Lower leg skin (tissue), 4 donors: Measurements from ENCODE around the gene VGLL3. TPM values are rescaled to one million over a fixed set of nuclear protein-coding genes. Genes with fewer than 3 reads are reported as not detected.

Experiments
- DNase-seq, 2 donors: peaks; one replicate each; pipeline ENCODE4 v3.0.0-alpha.2; 2019; ENCODE audit warnings: low spot score in 2 of 2
- H3K4me3 ChIP-seq: fragments of 200-600 bp; sonication (generic); 2 replicates; pipeline ENCODE4 v1.5.1; 2017; ENCODE audit warnings: mild to moderate bottlenecking, low read depth; ENCODE audit not compliant: poor library complexity, severe bottlenecking
- CTCF ChIP-seq, 3 donors: fragments of 450-650 bp; IDR thresholded peaks; one replicate each; pipeline ENCODE4 v1.5.1; 2016; ENCODE audit warnings: antibody characterized with exemption in 3 of 3, mild to moderate bottlenecking in 3 of 3, moderate library complexity in 2 of 3
- POLR2A ChIP-seq, 2 donors: fragments of 450-650 bp; IDR thresholded peaks; one replicate each; pipeline ENCODE4 v1.6.1; 2016 to 2017; ENCODE audit warnings: antibody characterized with exemption in 2 of 2, mild to moderate bottlenecking in 1 of 2, moderate library complexity in 1 of 2
- WGBS, 2 donors: methylation state at CpG; one replicate each; pipeline ENCODE4 v1.1.5; 2018; 5-methylcytosine and 5-hydroxymethylcytosine counted together
- intact Hi-C: fragments of 100-400 bp; cut with DNase I; formaldehyde crosslinking; loops from one replicate; pipeline ENCODE4 v1.15.0; 2023; ENCODE audit warnings: low total_unique reads
- total RNA-seq, 4 donors: library from RNA; depleted of rRNA; stranded (reverse); fragments of >200 nt; gene quantifications; one replicate each; pipeline ENCODE4 v1.1.0, GENCODE V29; 2016

VGLL3 gene
- total RNA-seq, 4 donors from 2014 or later = 8.0 to 24.7 (median 10.3) TPM

- TF ChIP-seq POLR2A (IDR thresholded peaks at IDR 0.05) (no peak), CTCF (IDR thresholded peaks at IDR 0.05) (no peak)
- 76 to 82% methylated on average over 6 of the region's 6 CpGs for WGBS, 2 donors
- no peak for DNase-seq
- intact Hi-C loops = no loop called here
- H3K4me3 ChIP-seq = no peak overlapping the region
These were observed 21.3 kb downstream of the VGLL3 start for GRCh38 chr3:86969500-86970189.

GRCh38 chr3:86968244-86968932 is 22.6 kb downstream of the VGLL3 start:
- DNase-seq = no peak
- H3K4me3 ChIP-seq = no peak overlapping the region
- intact Hi-C loops = no loop called here
- 94 to 97% methylated on average over 7 of the region's 7 CpGs for WGBS, 2 donors
- TF ChIP-seq CTCF (IDR thresholded peaks at IDR 0.05) (no peak), POLR2A (IDR thresholded peaks at IDR 0.05) (no peak)

GRCh38 chr3:86967062-86967461 is 23.9 kb downstream of the VGLL3 start:
- intact Hi-C loops = no loop called here
- no peak for TF ChIP-seq POLR2A (IDR thresholded peaks at IDR 0.05)
- TF ChIP-seq CTCF (IDR thresholded peaks at IDR 0.05) = no peak
- WGBS, 2 donors = 68 to 70% methylated on average over 2 of the region's 2 CpGs
- H3K4me3 ChIP-seq = no peak overlapping the region
- no peak for DNase-seq

- TF ChIP-seq CTCF (IDR thresholded peaks at IDR 0.05) (no peak), POLR2A (IDR thresholded peaks at IDR 0.05) (no peak)
- intact Hi-C loops = no loop called here
- DNase-seq = no peak
- no peak overlapping the region for H3K4me3 ChIP-seq
- WGBS, 2 donors = 87 to 92% methylated on average over 3 of the region's 3 CpGs
These were observed 25.8 kb downstream of the VGLL3 start for GRCh38 chr3:86965166-86965565.

GRCh38 chr3:86963611-86964010 is 27.3 kb downstream of the VGLL3 start:
- DNase-seq = no peak
- intact Hi-C loops = no loop called here
- H3K4me3 ChIP-seq = no peak overlapping the region
- TF ChIP-seq CTCF (IDR thresholded peaks at IDR 0.05) = no peak
- TF ChIP-seq POLR2A (IDR thresholded peaks at IDR 0.05) = no peak
- WGBS, 2 donors = 52 to 100% methylated on average over 1 of the region's 1 CpG
